NOMO-1 treated with dmso at 0.1 percent for 144 hours (cell line): Measurements from ENCODE around the gene ABCA4.

Experiments used
- DNase-seq: peaks from one replicate; lab custom pipeline; 2025; ENCODE audit not compliant: unreplicated experiment; lab: John Stamatoyannopoulos, UW

The ABCA4 gene

DNA sequence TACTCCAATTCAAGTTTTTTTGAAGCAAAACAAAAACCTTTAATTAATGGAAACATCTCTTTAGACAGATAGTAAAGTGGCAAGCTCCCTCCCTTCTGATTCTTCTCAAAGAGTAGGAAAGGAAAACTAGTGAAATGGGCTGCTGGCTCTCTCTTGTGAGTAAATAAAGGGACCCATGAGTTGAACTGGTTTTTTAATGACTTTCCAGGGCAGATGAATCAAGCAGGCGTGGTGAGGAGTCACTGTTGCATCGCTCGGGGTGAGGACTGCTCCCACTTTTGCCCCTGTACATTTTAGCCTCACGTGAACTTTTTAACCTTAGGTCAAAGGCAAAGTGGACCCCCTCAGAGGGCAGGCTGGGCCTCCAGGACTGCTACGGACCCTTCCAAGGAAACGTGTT lies 64.8 kb downstream of the ABCA4 start:
- DNase-seq, result no peak

- DNase-seq, result no peak
Observed at GRCh38 chr1:94055459-94056122, 65.4 kb downstream of the ABCA4 start.

- DNase-seq, result no peak
Observed at GRCh38 chr1:94050675-94051074, 70.3 kb downstream of the ABCA4 start.

DNA sequence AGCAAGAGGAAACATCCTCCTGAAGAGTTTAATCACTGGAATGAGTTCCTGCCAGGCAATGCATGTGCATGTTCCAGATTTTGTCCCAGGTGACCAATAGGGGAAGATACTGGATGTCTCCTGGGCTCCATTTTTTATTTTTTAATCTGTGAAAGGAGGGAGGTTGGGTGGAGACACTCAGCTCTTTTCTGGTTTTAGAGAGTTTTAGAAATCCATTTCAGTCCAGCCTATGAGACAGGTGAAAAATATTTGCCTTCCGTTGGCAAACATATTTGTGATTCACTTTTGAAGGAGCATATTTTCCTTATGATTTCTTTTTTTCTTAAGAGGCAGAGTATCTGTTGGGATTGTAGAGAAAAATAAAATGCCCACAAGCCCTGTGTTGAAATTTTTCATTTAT lies 70.7 kb downstream of the ABCA4 start:
- DNase-seq, result no peak

DNA sequence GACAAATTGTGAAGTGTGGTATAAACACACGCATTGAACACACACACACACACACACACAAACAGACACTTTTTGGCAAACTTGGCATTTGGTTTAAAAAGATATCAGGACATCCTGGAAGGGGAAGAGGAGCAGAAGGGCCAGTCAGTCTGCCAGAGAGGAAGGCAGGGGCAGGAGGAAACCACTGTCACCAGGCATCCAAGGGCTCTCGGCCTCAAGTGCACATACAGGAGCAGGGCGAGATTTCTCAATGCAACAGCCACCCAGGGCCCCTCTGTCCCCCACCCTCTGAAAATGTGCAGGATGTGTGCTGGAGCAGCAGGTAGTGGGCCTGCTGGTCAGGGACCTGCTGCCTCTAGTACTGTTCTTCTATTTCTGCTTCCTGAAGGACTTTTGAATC lies 71.2 kb downstream of the ABCA4 start:
- DNase-seq, result no peak

- DNase-seq, result no peak
Observed at GRCh38 chr1:94048413-94049164, 72.4 kb downstream of the ABCA4 start.

DNA sequence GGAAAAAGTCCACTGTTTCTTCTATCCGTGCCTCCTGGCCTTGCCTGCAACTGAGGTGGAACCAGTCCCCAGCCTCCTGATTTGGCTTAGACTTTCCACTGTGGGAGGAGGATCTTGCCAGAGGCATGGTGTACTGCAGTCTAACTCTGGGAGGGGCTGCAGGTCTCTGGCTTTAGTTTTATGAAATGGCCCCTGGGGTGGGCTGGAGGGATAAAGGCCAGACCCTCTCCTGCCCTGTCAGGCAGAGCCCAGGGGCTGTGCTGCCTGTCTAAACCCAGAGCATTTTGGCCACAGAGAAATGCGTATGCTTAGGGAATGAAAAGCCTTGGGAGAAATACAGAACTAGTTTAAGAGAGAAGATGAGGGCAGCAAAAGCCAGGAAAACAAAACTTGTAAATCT lies 73.0 kb downstream of the ABCA4 start:
- DNase-seq, result no peak

DNA sequence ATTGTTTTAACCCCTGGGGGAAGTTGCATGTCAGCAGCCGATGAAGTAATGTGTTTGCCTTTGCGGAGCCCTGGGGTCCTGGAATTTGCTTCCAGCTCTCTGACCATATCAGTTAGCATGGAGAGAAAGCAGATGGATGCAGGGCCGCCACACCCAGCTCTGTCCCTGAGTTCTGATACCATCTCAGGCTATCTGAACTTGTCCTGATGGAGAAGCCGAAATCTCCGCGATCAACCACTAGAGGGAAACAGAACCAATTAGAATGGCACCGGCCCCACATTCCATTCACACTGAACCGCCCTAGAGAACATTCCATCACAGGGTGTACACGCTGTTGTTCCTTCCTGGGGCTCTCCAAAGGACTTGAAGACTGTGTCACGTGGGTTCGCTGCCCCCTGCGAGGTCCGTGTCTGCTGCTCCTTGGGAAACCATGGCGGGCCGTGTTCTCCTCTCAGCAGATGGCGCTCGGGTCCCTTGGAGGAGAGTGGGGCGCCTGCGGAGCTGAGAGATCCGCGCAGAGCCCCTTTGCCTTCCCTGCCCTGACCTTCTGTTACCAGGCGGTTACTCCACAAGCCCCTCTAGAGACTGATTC lies 75.4 kb downstream of the ABCA4 start:
- DNase-seq, result peak; percentile 14

- no peak for DNase-seq
Observed at GRCh38 chr1:94044891-94045290, 76.1 kb downstream of the ABCA4 start.

GRCh38 chr1:94044290-94044790 lies 76.6 kb downstream of the ABCA4 start:
- no peak for DNase-seq

DNA sequence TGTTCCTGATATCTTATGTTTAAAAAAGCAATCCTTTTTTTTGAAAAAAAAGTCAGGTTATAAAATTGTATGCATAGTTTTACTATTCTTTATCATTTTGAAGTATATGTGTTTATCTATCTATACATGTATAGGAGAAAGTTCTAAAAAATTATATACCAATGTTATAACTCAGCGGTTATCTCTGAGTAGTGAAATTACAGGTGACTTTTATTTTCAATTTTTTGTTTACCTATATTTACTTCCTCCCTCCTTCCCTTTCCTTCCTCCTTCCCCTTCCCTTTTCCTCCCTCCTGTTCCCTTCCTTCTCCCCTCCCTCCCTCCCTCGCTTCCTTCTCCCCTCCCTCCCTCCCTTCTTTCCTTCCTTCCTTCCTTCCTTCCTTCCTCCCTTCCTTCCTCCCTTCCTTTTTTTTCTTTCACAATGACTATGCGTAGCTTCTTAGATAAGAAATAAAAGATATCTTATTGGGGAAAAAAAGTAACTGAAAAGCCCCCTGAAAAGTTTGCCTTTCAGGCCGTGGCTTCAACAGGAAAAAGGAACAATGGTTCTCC lies 77.1 kb downstream of the ABCA4 start:
- DNase-seq, result no peak

DNA sequence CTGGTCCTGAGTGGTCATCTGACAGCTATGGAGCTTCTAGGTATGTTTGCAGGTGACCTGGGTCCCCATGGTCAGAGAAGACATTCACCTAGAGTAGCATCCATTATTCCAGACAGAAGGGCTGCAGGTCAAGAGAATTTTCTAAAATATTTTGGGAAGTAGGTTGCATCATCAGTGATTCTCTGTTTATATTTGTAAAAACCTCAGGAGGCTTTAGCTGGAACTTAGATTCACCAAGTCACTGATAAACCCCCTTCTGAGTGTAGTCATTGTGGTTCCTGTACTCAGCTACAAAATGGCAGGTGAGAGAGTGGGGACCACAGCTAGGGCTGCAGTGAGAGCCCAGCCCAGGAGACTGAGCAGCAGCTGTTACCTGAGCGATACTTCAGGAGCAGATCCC lies 78.6 kb downstream of the ABCA4 start:
- DNase-seq, result no peak

DNA sequence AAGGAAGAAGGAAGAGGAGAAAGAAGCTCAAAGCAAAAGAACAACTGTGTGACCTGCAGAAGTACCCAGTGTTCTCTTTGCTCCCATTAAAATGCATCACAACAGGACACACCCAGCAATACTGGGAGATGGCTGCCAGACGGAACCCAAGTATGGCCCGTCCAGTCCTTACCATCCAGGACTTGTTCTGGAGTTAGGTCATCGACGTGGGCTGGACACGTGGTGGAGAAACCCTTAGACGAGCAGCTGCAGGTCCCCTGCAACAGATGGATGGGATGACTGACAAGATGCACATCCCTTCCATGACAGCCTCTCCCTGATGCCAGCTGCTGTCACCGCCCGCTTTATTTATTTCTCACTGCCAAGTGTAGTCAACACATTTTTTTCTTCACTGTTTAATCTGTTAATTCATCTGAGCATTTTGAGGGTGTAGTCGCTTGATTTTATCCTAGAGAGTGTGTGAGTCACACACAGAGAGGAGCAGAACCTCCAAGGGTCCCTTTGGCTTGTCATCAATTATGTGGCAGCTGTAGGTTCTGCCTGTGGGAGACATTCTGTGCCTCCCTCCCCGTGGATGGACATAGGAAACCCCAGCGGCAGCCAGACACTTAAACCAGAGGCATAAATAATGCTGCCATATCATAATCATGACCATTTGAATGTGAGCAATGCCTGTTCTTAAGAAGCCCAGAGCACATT lies 80.9 kb downstream of the ABCA4 start:
- no peak for DNase-seq

DNA sequence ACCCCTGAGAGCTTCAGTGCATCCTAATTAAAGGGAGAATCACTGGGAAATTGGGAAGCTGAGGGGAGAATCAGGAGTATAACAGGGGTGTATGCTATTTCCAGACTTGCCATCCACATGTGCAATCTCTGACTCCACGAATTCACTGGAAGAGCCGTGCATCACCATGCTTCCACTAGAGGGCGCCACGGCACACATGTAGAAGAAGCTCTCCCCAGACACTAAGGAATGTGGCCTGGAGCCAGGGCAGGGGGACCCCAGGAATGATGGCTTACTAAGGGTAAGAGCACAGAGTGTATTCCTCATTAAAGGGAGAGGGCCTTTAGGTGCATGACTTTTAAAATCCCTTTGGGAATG lies 81.5 kb downstream of the ABCA4 start:
- DNase-seq, result no peak

GRCh38 chr1:94038511-94038910 lies 82.4 kb downstream of the ABCA4 start:
- DNase-seq, result no peak

GRCh38 chr1:94037392-94038229 lies 83.3 kb downstream of the ABCA4 start:
- DNase-seq, result no peak

DNA sequence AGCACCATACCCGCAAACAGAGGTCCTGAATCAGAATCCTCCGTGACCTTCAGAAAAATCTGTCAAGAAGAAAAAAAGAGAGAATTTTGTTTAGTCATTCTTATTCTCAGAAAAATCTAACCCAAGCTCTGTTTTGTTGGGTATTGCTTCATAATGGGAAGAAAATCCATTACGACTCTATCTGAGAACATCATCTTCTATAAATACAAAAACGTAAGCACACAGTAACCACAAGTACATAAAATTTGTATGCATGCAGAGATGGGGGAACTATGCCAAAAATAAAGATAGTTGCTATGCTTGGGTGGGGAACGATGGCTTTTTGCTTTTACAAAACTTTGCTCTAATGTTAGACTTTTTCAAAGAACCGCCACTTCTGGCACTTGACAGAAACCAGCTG lies 84.2 kb downstream of the ABCA4 start:
- no peak for DNase-seq

DNA sequence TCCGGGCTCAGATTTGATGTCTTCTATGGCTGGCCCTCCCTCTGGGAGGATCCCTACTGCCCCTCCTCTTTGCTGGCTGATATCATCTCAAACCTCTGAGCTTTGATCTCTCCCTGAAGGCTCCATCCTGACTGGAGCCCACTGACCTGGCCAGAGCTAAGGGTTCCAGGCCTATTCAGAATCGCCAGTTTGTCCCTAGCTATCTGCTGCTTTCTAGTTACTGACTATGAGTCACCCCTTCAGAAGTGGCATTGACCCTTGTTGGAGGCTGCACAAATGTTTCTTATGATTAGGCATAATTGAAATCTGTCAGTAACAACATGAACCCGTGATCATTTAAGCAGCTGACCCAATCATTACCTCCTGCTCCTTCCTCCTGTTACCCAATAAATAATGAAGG lies 87.1 kb downstream of the ABCA4 start:
- DNase-seq, result no peak

DNA sequence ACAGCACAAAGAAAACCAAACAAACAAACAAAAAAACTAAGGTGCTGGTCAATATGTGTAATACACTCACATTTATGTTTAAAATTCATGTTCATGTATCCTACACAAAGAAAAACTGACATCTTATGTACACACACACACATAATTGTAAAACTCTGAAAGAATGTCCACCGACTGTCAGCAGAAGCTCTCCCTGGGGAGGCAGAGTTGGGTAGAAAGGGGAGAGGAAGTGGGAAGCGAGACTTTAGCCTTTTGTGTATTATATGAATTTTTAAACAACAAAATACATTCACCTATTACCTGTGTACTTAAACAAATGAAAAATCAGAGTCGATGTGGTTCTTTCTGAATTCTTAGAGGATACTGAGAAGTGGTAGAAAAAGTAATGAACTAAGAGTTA lies 88.3 kb downstream of the ABCA4 start:
- no peak for DNase-seq

- no peak for DNase-seq
Observed at GRCh38 chr1:94031591-94031990, 89.4 kb downstream of the ABCA4 start.

DNA sequence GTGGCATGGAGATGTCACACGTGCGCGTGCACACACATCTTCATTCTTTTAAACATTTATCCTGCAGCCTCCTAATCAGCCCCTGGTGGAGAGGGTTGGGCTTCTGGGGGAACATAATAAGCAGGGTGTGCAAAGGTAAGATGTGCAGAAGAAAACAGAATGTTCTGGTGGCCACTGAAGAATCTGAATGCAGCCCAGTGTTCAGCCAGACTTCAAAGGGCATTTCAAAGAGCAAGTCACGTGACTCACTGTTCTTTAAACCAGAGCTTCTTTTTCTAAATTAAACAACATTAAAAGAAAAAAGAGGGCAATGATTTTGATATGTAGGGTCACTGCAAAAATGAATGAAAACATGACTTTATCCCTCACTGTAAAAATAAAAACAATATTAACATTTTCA lies 89.8 kb downstream of the ABCA4 start:
- DNase-seq, result no peak
